HepG2 (cell line): ENCODE results near the gene GALNT18. TPM values are rescaled to one million over a fixed set of nuclear protein-coding genes. Genes with fewer than 3 reads are reported as not detected.

Source experiments
- ATAC-seq: fragments of 200-7000 bp; cut with Tn5 transposase; 3 replicates; pipeline ENCODE4 v1.9.1; 2020; ENCODE audit warnings: mild to moderate bottlenecking, moderate library complexity
- BruUV-seq: library from RNA; stranded (reverse); fragments of 400-500 nt; replicated peaks from 2 replicates; lab custom pipeline; 2021; lab: Mats Ljungman, UMichigan
- CTCF ChIA-PET: fragments of 300-600 bp; formaldehyde crosslinking; extraction: SDS; loops from one replicate; lab custom pipeline; 2021; ENCODE audit warnings: low total read pairs, inconsistent platforms, low intra/inter-chr PET ratio; lab: Yijun Ruan, JAX
- POLR2A ChIA-PET: fragments of 350-600 bp; sonication (Branson Sonifier 250); formaldehyde crosslinking; loops from one replicate; lab custom pipeline; 2020; ENCODE audit warnings: antibody characterized with exemption, inconsistent platforms; lab: Yijun Ruan, JAX
- DNase-seq: peaks from one replicate; pipeline ENCODE4 v3.0.0-alpha.2; 2015; ENCODE audit warnings: low spot score
- FAIRE-seq: peaks from 3 replicates; lab custom pipeline; 2011; peaks lifted over from hg19 to GRCh38; lab: Jason Lieb, UNC
- H2AFZ ChIP-seq: one replicate; pipeline ENCODE4 v1.6.1; 2011; ENCODE audit warnings: low read length, inconsistent platforms
- H3K27ac ChIP-seq: fragments of 300-600 bp; 3 replicates; pipeline ENCODE4 v1.8.0; 2011; ENCODE audit warnings: mixed run types, mild to moderate bottlenecking, mixed read lengths, low read length, inconsistent platforms; ENCODE audit not compliant: insufficient read depth; ENCODE audit errors: extremely low read length
- H3K27me3 ChIP-seq, 2 experiments: fragments of 200-600 bp in 1 of 2; 2 replicates in 1 of 2; 3 replicates in 1 of 2; pipeline versions ENCODE4 v1.6.0 to v1.8.0; 2011; ENCODE audit warnings: low read length in 2 of 2, mild to moderate bottlenecking in 2 of 2, moderate library complexity in 2 of 2, inconsistent platforms in 1 of 2; ENCODE audit not compliant: insufficient read depth in 2 of 2, control insufficient read depth in 1 of 2
- H3K36me3 ChIP-seq, 2 experiments: fragments of 200-600 bp in 1 of 2; replicated peaks in 1 of 2; 2 replicates in 1 of 2; 3 replicates in 1 of 2; pipeline versions ENCODE4 v1.5.1 to v1.8.0; 2011; ENCODE audit warnings: low read length in 2 of 2, inconsistent platforms in 1 of 2; ENCODE audit not compliant: insufficient read depth in 2 of 2, control insufficient read depth in 1 of 2
- H3K4me1 ChIP-seq: 2 replicates; pipeline ENCODE4 v1.5.1; 2012; ENCODE audit warnings: low read length, inconsistent platforms; ENCODE audit not compliant: insufficient read depth
- H3K4me2 ChIP-seq: 2 replicates; pipeline ENCODE4 v1.6.0; 2011; ENCODE audit warnings: low read depth, low read length, inconsistent platforms
- H3K4me3 ChIP-seq, 3 experiments: fragments of 200-600 bp in 1 of 3; sonication (generic), shearing (Covaris generic) in 1 of 3; replicated peaks in 1 of 3; 2 replicates each; pipeline ENCODE4 v1.5.1; 2011 to 2016; ENCODE audit warnings: low read length in 3 of 3, inconsistent platforms in 2 of 3, low read depth in 2 of 3, mild to moderate bottlenecking in 2 of 3, control low read depth in 1 of 3, mixed read lengths in 1 of 3; ENCODE audit not compliant: insufficient read depth in 1 of 3
- H3K79me2 ChIP-seq: one replicate; pipeline ENCODE4 v1.6.1; 2011; ENCODE audit warnings: low read length, inconsistent platforms; ENCODE audit not compliant: insufficient read depth
- H3K9ac ChIP-seq: 2 replicates; pipeline ENCODE4 v1.6.0; 2011; ENCODE audit warnings: mild to moderate bottlenecking, low read depth, low read length, inconsistent platforms; ENCODE audit not compliant: insufficient read depth
- H3K9me3 ChIP-seq: 2 replicates; pipeline ENCODE4 v1.5.1; 2012; ENCODE audit warnings: mild to moderate bottlenecking, low read length
- H4K20me1 ChIP-seq: 2 replicates; pipeline ENCODE4 v1.6.0; 2011; ENCODE audit warnings: inconsistent platforms, mild to moderate bottlenecking, low read length, moderate library complexity; ENCODE audit not compliant: insufficient read depth
- ARID3A ChIP-seq: IDR thresholded peaks from 2 replicates; pipeline ENCODE4 v1.6.1; 2012; ENCODE audit warnings: low read depth, low read length, improper control_type of control experiment
- MYPOP ChIP-seq: sonication (generic); formaldehyde crosslinking; IDR thresholded peaks from 2 replicates; pipeline ENCODE4 v1.8.1; 2023; ENCODE audit warnings: mild to moderate bottlenecking, moderate library complexity, missing genetic modification reagents
- REXO4 ChIP-seq: sonication (generic); formaldehyde crosslinking; IDR thresholded peaks from 2 replicates; pipeline ENCODE4 v1.8.0; 2022; ENCODE audit warnings: missing genetic modification reagents, mild to moderate bottlenecking, borderline replicate concordance
- SATB2 ChIP-seq: sonication (generic); formaldehyde crosslinking; IDR thresholded peaks from 2 replicates; pipeline ENCODE4 v1.5.0; 2020; ENCODE audit warnings: missing genetic modification reagents
- ZNF20 ChIP-seq: sonication (generic); formaldehyde crosslinking; IDR thresholded peaks from 2 replicates; pipeline ENCODE4 v1.4.0; 2020; ENCODE audit warnings: mild to moderate bottlenecking, moderate library complexity, missing genetic modification reagents
- ZNF33B ChIP-seq: sonication (generic); formaldehyde crosslinking; IDR thresholded peaks from 2 replicates; pipeline ENCODE4 v1.5.1; 2020; ENCODE audit warnings: mild to moderate bottlenecking, missing genetic modification reagents
- ZNF574 ChIP-seq: sonication (generic); formaldehyde crosslinking; IDR thresholded peaks from 2 replicates; pipeline ENCODE4 v1.4.0; 2020; ENCODE audit warnings: missing genetic modification reagents
- ZNF761 ChIP-seq: sonication (generic); formaldehyde crosslinking; conservative IDR thresholded peaks from 2 replicates; pipeline ENCODE4 v1.4.0; 2020; ENCODE audit warnings: mild to moderate bottlenecking, missing genetic modification reagents
- WGBS: methylation state at CpG from one replicate; pipeline ENCODE4 v1.1.6; 2017; ENCODE audit warnings: low lambda C conversion rate; 5-methylcytosine and 5-hydroxymethylcytosine counted together
- in situ Hi-C: cut with HindIII; loops from 2 replicates; pipeline ENCODE4 v1.10.0; 2017; ENCODE audit warnings: low pct_unique_long_range_greater_than_20kb; ENCODE audit not compliant: extremely low pct_ligation_motif_present
- intact Hi-C: fragments of 100-400 bp; cut with micrococcal nuclease; formaldehyde crosslinking; loops from one replicate; pipeline ENCODE4 v1.10.0; 2022; ENCODE audit not compliant: unreplicated experiment
- polyA plus RNA-seq, 8 experiments: library from polyadenylated mRNA; depleted of rRNA in 3 of 8; stranded (reverse) in 7 of 8; unstranded in 1 of 8; fragments of >200 nt; fragmentation: Illumina TruSeq in 4 of 8; extraction: Trizol in 4 of 8; gene quantifications; 2 replicates each; pipeline versions ENCODE4 v1.2.1 to v1.2.3, GENCODE V29; 2011 to 2016; ENCODE audit warnings: low read depth in 4 of 8, missing spikeins in 1 of 8, mixed read lengths in 1 of 8; ENCODE audit not compliant: insufficient read depth in 1 of 8
- total RNA-seq, 5 experiments: library from RNA; depleted of rRNA; stranded (reverse); fragments of >200 nt; fragmentation: Illumina TruSeq; extraction: Trizol; gene quantifications; 2 replicates each; pipeline ENCODE4 v1.2.3, GENCODE V29; 2016; ENCODE audit warnings: low read depth in 1 of 5
- TF ChIP-seq, protein P1 (sequence below): sonication (generic); formaldehyde crosslinking; IDR thresholded peaks from 2 replicates; pipeline ENCODE4 v1.5.0; 2020; ENCODE audit warnings: mild to moderate bottlenecking, missing genetic modification reagents, moderate library complexity

GALNT18 gene
- total and polyA plus RNA-seq, 2 of the 13 experiments (the other 11 are each of a cell fraction or from before 2014, with no cell fraction given): 0.11 TPM; not detected in 1

- ChIA-PET CTCF (no interaction called here), POLR2A (no interaction called here)
- in situ Hi-C loops (no loop called here), intact Hi-C loops (no loop called here)
- Histone ChIP-seq H4K20me1 (no peaks in the 10 kb centered on the region), H3K4me1 (no peaks in the 10 kb centered on the region), H3K27me3 (peaks cover 2 to 3% of the 10 kb centered on the region in 2 experiments; a peak in 1 of 5 replicates), H3K79me2 (no peaks in the 10 kb centered on the region), H2AFZ (no peak overlapping the region), H3K9ac (no peak overlapping the region), H3K27ac (no peak overlapping the region), H3K4me3 (no peak overlapping the region), H3K9me3 (no peaks in the 10 kb centered on the region), H3K36me3 (no peaks in the 10 kb centered on the region), H3K4me2 (no peak overlapping the region)
- 0% methylated on average over 2 of the region's 2 CpGs for whole genome bisulfite sequencing
- BruUV-seq: no TSS peak
- no peak for ATAC-seq
- no peak for FAIRE-seq
- DNase-seq: no peak
- TF ChIP-seq ZNF574: no peak
These were observed 130.8 kb downstream of the GALNT18 start for GRCh38 chr11:11491014-11491413.

GRCh38 chr11:11486423-11486822 lies 135.4 kb downstream of the GALNT18 start:
- no peak overlapping the region for H3K27ac ChIP-seq
- H3K9me3 ChIP-seq: no peaks in the 10 kb centered on the region
- BruUV-seq: no TSS peak
- H2AFZ ChIP-seq: no peak overlapping the region
- no peaks in the 10 kb centered on the region for H4K20me1 ChIP-seq
- no peak overlapping the region for H3K4me2 ChIP-seq
- H3K27me3 ChIP-seq: peaks cover 0 to 13% of the 10 kb centered on the region in 2 experiments; a peak in 1 of 5 replicates
- in situ Hi-C loops: no loop called here
- no peaks in the 10 kb centered on the region for H3K36me3 ChIP-seq
- H3K4me3 ChIP-seq: no peak overlapping the region
- DNase-seq: no peak
- ChIA-PET CTCF (no interaction called here), POLR2A (no interaction called here)
- 8% methylated on average over 3 of the region's 3 CpGs for WGBS
- H3K4me1 ChIP-seq: no peaks in the 10 kb centered on the region
- no peak for ATAC-seq
- H3K9ac ChIP-seq: no peak overlapping the region
- H3K79me2 ChIP-seq: no peaks in the 10 kb centered on the region
- no peak for FAIRE-seq
- intact Hi-C loops: no loop called here
- TF ChIP-seq SATB2 (CRISPR knock-in tag) (no peak), MYPOP (CRISPR knock-in tag) (no peak), REXO4 (CRISPR knock-in tag) (no peak), ZNF33B (CRISPR knock-in tag) (no peak), ZNF20 (no peak), ZNF761 (CRISPR knock-in tag) (no peak), ARID3A (no peak)
- TF ChIP-seq, protein P1, sequence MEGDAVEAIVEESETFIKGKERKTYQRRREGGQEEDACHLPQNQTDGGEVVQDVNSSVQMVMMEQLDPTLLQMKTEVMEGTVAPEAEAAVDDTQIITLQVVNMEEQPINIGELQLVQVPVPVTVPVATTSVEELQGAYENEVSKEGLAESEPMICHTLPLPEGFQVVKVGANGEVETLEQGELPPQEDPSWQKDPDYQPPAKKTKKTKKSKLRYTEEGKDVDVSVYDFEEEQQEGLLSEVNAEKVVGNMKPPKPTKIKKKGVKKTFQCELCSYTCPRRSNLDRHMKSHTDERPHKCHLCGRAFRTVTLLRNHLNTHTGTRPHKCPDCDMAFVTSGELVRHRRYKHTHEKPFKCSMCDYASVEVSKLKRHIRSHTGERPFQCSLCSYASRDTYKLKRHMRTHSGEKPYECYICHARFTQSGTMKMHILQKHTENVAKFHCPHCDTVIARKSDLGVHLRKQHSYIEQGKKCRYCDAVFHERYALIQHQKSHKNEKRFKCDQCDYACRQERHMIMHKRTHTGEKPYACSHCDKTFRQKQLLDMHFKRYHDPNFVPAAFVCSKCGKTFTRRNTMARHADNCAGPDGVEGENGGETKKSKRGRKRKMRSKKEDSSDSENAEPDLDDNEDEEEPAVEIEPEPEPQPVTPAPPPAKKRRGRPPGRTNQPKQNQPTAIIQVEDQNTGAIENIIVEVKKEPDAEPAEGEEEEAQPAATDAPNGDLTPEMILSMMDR (CRISPR knock-in tag): no peak
